WTC11 (cell line): Measurements from ENCODE around the gene PRIM2. TPM values are rescaled to one million over a fixed set of nuclear protein-coding genes. Genes with fewer than 3 reads are reported as not detected.

Source experiments
- ATAC-seq: fragments of 200-7000 bp; cut with Tn5 transposase; 2 replicates; pipeline ENCODE4 v1.10.0; 2021; ENCODE audit warnings: mild to moderate bottlenecking, moderate library complexity
- CTCF ChIA-PET: fragments of 300-600 bp; sonication (Branson Sonifier 250); formaldehyde crosslinking; loops from one replicate; lab custom pipeline; 2021; ENCODE audit warnings: antibody characterized with exemption; lab: Charles Lee
- POLR2A ChIA-PET: fragments of 350-600 bp; sonication (Branson Sonifier 250); formaldehyde crosslinking; loops from one replicate; lab custom pipeline; 2021; ENCODE audit warnings: antibody characterized with exemption; lab: Charles Lee
- DNase-seq: peaks from one replicate; pipeline ENCODE4 v3.0.0; 2021; ENCODE audit warnings: low spot score
- H3K27ac Mint-ChIP-seq: 2 replicates; pipeline ENCODE4 v1.8.0; 2021; ENCODE audit warnings: mixed read lengths
- H3K27me3 Mint-ChIP-seq: 2 replicates; pipeline ENCODE4 v1.8.0; 2021; ENCODE audit warnings: low read depth, mild to moderate bottlenecking, moderate library complexity, mixed read lengths
- H3K36me3 Mint-ChIP-seq: 2 replicates; pipeline ENCODE4 v1.8.0; 2021; ENCODE audit warnings: mixed read lengths
- H3K4me1 Mint-ChIP-seq: 2 replicates; pipeline ENCODE4 v1.8.0; 2022; ENCODE audit warnings: mixed read lengths
- H3K4me3 Mint-ChIP-seq: 2 replicates; pipeline ENCODE4 v1.8.0; 2021; ENCODE audit warnings: mild to moderate bottlenecking, moderate library complexity, mixed read lengths
- H3K9me3 Mint-ChIP-seq: 2 replicates; pipeline ENCODE4 v1.8.0; 2021; ENCODE audit warnings: mixed read lengths
- AR ChIP-seq: fragments of 250-450 bp; sonication (Bioruptor Pico); IDR thresholded peaks from 2 replicates; pipeline ENCODE4 v1.9.0; 2021; ENCODE audit warnings: mild to moderate bottlenecking
- ARID4B ChIP-seq: sonication (generic); formaldehyde crosslinking; IDR thresholded peaks from 2 replicates; pipeline ENCODE4 v1.8.0; 2023; ENCODE audit warnings: missing genetic modification reagents, mild to moderate bottlenecking, borderline replicate concordance
- CREM ChIP-seq: sonication (generic); formaldehyde crosslinking; IDR thresholded peaks from 2 replicates; pipeline ENCODE4 v1.8.1; 2022; ENCODE audit warnings: mild to moderate bottlenecking, missing genetic modification reagents, moderate library complexity
- E2F4 ChIP-seq: sonication (generic); formaldehyde crosslinking; IDR thresholded peaks from 2 replicates; pipeline ENCODE4 v1.8.1; 2022; ENCODE audit warnings: low read depth, mild to moderate bottlenecking, moderate library complexity, missing genetic modification reagents, borderline replicate concordance
- FOXP4 ChIP-seq: sonication (generic); formaldehyde crosslinking; IDR thresholded peaks from 2 replicates; pipeline ENCODE4 v1.8.0; 2022; ENCODE audit warnings: mild to moderate bottlenecking, missing genetic modification reagents
- NFATC4 ChIP-seq: fragments of 250-450 bp; sonication (Bioruptor Pico); IDR thresholded peaks from 2 replicates; pipeline ENCODE4 v1.9.0; 2021; ENCODE audit warnings: mild to moderate bottlenecking
- PRDM15 ChIP-seq: sonication (generic); formaldehyde crosslinking; IDR thresholded peaks from 2 replicates; pipeline ENCODE4 v1.8.0; 2022; ENCODE audit warnings: missing genetic modification reagents
- TEAD1 ChIP-seq: sonication (generic); formaldehyde crosslinking; IDR thresholded peaks from 2 replicates; pipeline ENCODE4 v1.8.0; 2022; ENCODE audit warnings: mild to moderate bottlenecking, missing genetic modification reagents
- ZNF425 ChIP-seq: fragments of 250-450 bp; sonication (Bioruptor Pico); conservative IDR thresholded peaks from 2 replicates; pipeline ENCODE4 v1.9.0; 2021; ENCODE audit warnings: mild to moderate bottlenecking
- total RNA-seq: library from RNA; stranded (reverse); gene quantifications from 3 replicates; pipeline ENCODE4 v1.2.3, GENCODE V29; 2021

The PRIM2 gene
- total RNA-seq, 1 experiment from 2014 or later: 42.2 TPM

GRCh38 chr6:57306273-57306672 lies 11.2 kb upstream of the PRIM2 start:
- ChIA-PET POLR2A (interaction anchor here (0.6 kb wide), 1 partner anchor 248 kb away, joined by 3 read pairs; no protein-coding TSS in a partner anchor), CTCF (no interaction called here)
- H3K9me3 Mint-ChIP-seq: peaks cover 9% of the 10 kb centered on the region; the same call in 1 of the 2 replicates

More at GRCh38 chr6:57306273-57306672, 11.2 kb upstream of the PRIM2 start:
- H3K27me3 Mint-ChIP-seq: no peaks in the 10 kb centered on the region
- H3K27ac Mint-ChIP-seq: no peak overlapping the region
- TF ChIP-seq PRDM15 (no peak), AR (no peak), CREM (CRISPR knock-in tag) (no peak), E2F4 (CRISPR knock-in tag) (no peak), ARID4B (CRISPR knock-in tag) (no peak), TEAD1 (no peak), FOXP4 (no peak), ZNF425 (CRISPR knock-in tag) (no peak), NFATC4 (CRISPR knock-in tag) (no peak)
- peaks cover 7% of the 10 kb centered on the region for H3K36me3 Mint-ChIP-seq
- H3K4me1 Mint-ChIP-seq: no peaks in the 10 kb centered on the region
- ATAC-seq (no peak), DNase-seq (no peak)
- H3K4me3 Mint-ChIP-seq: no peak overlapping the region
